SU-DHL-6 (cell line): ENCODE data around the gene TXNDC5.

Experiments used
- CTCF ChIP-seq: fragments of 200-600 bp; sonication (generic); IDR thresholded peaks from one replicate; pipeline ENCODE4 v1.5.1; 2017; ENCODE audit warnings: antibody characterized with exemption, mild to moderate bottlenecking, low read length, moderate library complexity; ENCODE audit not compliant: insufficient read depth, poor library complexity, severe bottlenecking
- EZH2phosphoT487 ChIP-seq: fragments of 200-600 bp; sonication (generic), shearing (Covaris generic); conservative IDR thresholded peaks from 2 replicates; pipeline ENCODE4 v1.6.1; 2018; ENCODE audit warnings: mild to moderate bottlenecking, antibody characterized with exemption, low read length, moderate library complexity, mixed read lengths

DNA sequence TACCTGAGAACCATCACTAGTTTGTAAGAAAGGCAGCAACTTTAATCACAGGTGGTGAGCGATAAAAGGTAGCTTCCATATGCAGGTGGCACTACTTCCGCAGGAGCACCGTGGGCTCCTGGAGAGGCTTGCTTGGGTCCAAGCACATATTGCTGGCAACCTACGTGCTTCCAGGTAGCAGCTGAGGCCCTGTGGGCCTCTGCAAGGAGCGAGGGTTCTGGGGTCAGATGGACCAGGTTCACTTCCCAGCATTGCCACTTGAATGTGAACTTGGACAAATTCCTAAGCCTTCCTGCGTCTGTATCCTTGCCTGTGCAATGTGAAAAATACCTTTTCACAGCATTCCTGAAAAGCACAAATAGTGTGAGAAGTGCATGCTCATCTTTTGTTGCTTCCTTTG, 31.0 kb downstream of the TXNDC5 start:
- no peak for TF ChIP-seq CTCF
- TF ChIP-seq EZH2phosphoT487: no peak
